Mucosa of gallbladder (tissue), 1 donor: ENCODE measurements around the gene BCL2L11. TPM values are rescaled to one million over a fixed set of nuclear protein-coding genes. Genes with fewer than 3 reads are reported as not detected.

ENCODE experiments used
- DNase-seq: peaks from one replicate; pipeline ENCODE4 v3.0.0-alpha.2; 2020; ENCODE audit warnings: low spot score
- total RNA-seq: library from RNA; stranded (reverse); gene quantifications from one replicate; pipeline ENCODE4 v1.2.1, GENCODE V29; 2021
- donor health status: DM: no; HTN: no; CAD: no.

BCL2L11 gene
- total RNA-seq, 1 donor from 2014 or later: 19.1 TPM

- DNase-seq: peak; percentile 17
These were observed 2.9 kb upstream of the BCL2L11 start for GRCh38 chr2:111117598-111118480.

GRCh38 chr2:111118481-111118980, 2.2 kb upstream of the BCL2L11 start:
- no peak for DNase-seq

GRCh38 chr2:111118981-111119821, 1.5 kb upstream of the BCL2L11 start:
- DNase-seq: peak; percentile 16

DNA sequence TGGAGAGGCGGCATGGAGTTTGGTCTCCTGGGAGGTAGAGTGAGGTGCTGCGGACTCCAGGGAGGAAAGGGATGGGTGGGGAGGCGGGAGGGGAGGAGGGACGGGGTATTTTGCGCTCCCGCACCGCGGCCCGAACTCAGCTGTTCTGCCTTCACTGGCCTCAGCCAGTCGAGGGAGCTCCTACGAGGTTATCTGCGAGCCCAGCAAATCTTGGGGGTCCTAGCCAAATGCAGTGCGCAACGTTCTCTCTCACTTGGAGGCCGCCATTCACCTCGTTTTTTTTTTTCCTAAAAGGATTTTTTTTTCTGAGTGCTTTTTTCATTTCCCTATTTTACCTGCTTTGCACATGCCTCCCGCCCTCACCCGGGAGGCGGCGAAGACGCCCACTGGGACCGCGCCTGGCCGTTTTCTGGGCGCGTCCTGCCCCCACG, 877 bp upstream of the BCL2L11 start:
- DNase-seq: peak; percentile 17

DNA sequence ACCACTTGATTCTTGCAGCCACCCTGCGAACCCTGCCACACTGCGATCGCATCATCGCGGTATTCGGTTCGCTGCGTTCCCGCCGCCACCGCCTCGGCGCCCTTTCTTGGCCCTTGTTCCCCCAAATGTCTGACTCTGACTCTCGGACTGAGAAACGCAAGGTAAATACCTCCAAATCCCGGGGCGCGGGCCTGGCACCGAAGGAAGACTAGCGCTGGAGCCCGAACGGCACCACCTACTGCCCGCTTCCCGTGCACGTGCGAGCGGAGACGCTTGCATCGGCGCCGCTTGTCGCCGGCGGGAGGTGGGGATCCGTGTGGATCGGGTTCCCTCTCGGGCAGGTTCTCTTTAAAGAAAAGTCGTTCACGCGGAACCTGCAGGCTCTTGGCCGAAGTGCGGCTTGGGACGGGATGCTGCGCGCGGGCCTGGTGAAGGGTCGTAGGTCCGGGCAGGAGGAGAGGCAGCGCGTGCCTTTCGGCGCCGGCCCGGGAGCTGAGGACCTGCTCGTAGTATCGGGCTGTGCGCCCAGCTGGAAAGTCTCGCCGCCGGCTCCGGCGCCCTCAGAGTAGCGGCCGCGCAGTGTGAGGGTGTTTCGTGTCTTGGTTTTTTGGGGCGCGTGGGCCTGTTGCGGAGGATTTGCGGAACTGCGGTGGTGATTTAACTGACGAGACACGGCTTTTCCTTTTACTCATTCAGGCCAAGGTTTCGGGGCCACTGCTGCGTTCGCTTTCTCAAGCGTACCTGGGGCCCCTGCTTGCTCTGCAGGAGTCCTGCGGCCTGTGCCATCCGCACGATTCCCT, 514 bp downstream of the BCL2L11 start:
- DNase-seq: peak; percentile 29

DNA sequence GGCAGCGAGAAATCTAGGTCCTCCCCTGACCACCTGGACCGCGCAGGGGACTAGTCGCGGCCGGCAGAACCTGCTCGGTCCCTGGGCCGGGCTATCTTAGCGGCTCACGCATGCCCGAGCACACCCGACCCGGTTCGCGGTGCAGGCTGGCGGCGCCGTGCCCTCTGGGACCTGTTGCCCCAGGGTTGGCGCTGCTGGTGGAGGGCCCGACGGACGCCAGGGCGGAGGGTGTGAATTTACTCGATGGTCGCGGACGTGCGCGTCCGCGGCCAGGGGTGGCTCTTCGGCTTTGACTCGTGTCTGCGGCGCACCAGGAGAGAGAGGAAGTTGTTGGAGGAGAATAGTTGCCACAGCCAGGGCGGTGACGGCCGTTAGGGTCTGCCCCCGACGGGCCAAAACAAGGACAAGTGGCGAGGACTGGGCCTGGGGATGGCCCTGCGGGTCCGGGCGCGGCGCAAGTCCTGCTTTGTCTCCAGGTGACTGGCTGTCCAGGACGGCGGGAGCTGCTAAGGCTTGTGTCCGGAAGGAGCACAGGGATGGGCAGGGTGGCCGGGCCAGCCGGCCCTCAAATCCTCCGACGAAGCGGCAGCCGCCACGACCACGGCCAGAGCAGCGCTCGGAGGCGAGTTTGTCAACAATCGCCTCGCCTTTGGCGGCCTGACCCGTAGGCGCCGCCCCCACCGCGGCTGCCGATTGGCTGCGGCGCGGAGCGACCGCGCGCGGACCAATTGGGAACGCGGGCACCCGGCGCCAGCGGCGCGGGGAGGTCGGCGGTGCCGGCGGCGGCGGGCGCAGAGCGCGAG, 1.3 kb downstream of the BCL2L11 start:
- DNase-seq: peak; percentile 90

DNA sequence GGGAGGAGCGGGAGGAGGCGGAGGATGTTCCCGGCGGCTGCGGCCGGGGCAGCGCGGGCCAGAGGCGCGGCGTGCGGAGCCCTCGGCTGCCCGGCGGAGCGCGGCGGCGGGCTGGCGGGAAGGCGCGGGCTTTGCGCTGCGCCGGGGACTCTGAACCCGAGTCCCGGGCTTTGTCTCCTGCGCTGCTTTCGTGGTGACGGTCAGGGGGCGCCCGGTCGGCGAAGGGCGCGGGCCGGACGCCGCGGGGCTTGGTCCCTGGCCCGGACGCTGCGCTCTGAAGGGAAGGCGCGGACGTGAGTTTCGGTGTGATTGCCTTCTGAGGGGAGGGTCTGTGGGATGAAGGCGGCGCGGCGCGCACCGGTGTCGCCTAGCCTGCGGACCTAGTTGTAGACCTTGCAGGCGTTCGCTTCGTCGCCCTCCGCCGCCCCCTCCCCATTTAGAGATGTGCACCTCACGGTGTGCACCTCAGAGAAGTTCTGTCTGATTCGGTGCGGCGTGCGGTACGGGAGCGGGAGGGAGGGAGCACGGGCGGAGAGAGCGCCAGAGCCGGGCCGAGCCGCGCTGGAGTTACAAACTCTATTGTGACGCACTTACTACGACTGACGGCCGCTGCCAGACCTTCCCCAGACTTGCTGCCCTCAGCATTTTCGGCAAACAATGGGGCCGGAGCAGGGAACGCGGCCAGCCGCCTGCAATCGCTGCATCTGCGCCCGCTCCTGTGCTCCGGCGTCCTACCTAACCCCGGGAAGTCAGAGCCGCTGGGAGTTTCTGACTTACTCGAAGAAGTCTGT, 2.1 kb downstream of the BCL2L11 start:
- DNase-seq: peak; percentile 88

DNA sequence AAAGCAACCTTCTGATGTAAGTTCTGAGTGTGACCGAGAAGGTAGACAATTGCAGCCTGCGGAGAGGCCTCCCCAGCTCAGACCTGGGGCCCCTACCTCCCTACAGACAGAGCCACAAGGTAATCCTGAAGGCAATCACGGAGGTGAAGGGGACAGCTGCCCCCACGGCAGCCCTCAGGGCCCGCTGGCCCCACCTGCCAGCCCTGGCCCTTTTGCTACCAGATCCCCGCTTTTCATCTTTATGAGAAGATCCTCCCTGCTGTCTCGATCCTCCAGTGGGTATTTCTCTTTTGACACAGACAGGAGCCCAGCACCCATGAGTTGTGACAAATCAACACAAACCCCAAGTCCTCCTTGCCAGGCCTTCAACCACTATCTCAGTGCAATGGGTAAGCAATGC, 3.0 kb downstream of the BCL2L11 start:
- no peak for DNase-seq

DNA sequence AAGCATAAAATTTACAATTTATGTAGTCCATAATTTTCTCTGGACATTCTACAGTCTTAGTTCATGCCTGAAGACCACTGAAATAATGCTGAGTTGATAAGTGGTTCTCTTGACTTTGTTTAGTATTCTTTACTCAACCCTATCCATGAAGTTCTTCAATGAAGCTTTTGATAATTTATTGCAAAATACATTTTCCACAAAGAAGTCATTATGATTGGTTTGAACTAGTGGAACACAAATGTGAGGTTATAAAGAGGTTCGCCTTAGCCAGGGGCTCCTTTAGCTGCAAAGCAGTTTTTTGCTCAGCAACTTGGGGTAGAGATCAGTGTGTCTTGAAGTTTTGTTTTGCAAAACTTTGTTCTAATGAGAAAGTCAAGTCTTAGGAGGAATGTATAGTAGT, 5.9 kb downstream of the BCL2L11 start:
- DNase-seq: no peak

- no peak for DNase-seq
These were observed 6.6 kb downstream of the BCL2L11 start for GRCh38 chr2:111127351-111127750.

GRCh38 chr2:111128096-111128495, 7.4 kb downstream of the BCL2L11 start:
- no peak for DNase-seq

DNA sequence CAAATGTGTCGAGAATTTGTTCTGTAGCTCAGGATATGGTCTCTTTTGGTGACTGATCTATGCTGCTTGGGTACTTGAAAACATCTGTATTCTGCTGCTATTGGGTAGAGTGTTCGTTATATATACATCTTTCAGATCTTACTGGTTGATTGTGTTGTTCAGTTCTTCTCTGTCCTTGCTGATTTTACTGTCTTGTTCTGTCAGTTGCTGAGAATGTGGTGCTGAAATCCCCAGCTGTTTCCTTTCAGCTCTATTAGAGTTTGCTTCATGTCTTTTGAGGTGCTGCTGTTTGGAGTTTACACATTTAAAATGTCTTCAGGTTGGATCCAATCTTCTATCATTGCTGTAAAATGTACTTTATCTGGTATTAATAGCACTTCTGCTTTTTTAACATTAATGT, 12.9 kb downstream of the BCL2L11 start:
- DNase-seq: no peak

DNA sequence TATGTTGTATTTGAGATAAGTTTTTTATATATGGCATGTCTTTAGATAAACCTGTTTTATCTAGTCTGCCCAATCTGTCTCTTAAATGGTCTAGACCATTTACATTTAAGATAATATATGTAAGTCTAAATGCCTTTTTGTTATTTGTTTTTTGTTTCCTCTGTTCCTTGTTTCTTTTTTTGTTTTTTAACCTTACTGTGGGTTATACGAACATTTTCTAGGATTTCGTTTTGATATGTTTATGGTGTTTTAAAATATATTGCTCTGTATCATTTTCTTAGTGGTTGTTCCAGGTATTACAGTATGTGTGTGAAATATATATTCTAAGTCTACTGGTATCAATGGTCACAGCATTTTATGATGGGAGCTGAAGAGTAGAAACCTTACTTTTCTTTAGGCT, 13.3 kb downstream of the BCL2L11 start:
- no peak for DNase-seq

- no peak for DNase-seq
These were observed 14.7 kb downstream of the BCL2L11 start for GRCh38 chr2:111135237-111135909.

- DNase-seq: no peak
These were observed 15.2 kb downstream of the BCL2L11 start for GRCh38 chr2:111135910-111136297.

GRCh38 chr2:111138839-111139238, 18.1 kb downstream of the BCL2L11 start:
- DNase-seq: no peak

DNA sequence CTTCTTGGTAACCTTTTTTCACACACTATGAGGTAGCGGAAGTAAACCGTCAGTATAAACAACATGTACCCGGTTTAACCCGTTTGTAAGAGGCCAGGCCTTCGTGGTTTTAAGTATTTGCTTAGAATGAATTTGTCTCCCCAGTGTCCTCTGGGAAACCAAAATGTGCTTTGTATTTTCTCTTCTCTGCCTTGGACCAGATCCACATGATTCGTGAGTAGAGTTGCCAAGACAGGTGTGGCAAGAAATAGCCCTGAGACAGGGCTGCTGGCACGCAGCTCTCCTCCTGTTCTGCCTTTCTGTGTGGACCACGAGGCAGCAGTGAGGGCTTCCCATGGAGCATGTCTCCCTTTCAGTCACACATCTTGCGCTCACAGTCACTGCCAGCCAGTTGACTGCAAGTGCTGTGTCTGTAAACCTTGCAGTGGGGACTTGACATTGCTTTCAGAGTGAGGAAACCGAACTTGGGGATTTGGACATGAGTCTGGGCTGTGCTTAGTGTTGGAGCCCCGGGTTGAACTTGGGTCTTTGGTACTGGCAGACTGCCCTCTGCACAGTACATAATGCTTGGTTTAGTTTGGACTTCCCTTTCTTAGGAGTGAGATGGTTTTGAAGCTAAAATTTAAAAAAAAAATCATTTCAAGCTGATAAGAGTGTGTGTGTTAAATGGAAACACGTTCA, 19.1 kb downstream of the BCL2L11 start:
- DNase-seq: no peak

- no peak for DNase-seq
These were observed 20.1 kb downstream of the BCL2L11 start for GRCh38 chr2:111140815-111141214.

DNA sequence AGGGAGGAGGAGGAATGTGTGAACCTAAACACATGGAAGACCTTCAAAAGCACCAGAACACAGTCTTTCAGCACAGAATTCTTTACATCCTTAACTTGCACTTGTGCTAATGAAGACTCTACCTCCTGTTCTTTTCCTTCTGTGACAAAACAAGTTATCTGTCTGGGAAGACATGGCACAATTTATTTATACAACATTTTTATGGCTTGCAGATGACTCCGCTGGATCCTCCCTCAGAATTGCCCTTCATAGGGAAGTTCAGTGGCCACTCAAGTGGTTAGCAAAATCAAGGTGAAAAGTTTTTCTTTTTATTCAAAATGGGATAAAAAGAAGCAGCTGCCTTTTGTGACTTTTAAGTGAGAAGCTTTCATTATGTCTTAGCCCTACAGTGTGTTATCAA, 21.4 kb downstream of the BCL2L11 start:
- DNase-seq: no peak
